Mesenchymal stem cell (in vitro differentiated cells and primary cell): ENCODE results near the gene HSPB2.

Source experiments
- DNase-seq: peaks from one replicate; pipeline ENCODE4 v3.0.0-alpha.2; 2013
- H2AFZ ChIP-seq: one replicate; pipeline ENCODE4 v1.6.1; 2013; ENCODE audit warnings: low read depth, mild to moderate bottlenecking, control low read depth, inconsistent platforms, low read length, moderate library complexity
- H2AK5ac ChIP-seq: 2 replicates; pipeline ENCODE4 v1.6.1; 2013; ENCODE audit warnings: low read length, moderate library complexity, mild to moderate bottlenecking, inconsistent platforms; ENCODE audit not compliant: severe bottlenecking
- H2BK120ac ChIP-seq: one replicate; pipeline ENCODE4 v1.6.1; 2013; ENCODE audit warnings: low read depth, mild to moderate bottlenecking, inconsistent platforms, low read length, moderate library complexity
- H2BK12ac ChIP-seq, 2 experiments: one replicate each; pipeline ENCODE4 v1.6.1; 2013; ENCODE audit warnings: inconsistent platforms in 2 of 2, low read length in 2 of 2, mild to moderate bottlenecking in 2 of 2, moderate library complexity in 2 of 2, control low read depth in 1 of 2
- H2BK15ac ChIP-seq: one replicate; pipeline ENCODE4 v1.6.1; 2013; ENCODE audit warnings: mild to moderate bottlenecking, low read depth, inconsistent platforms; ENCODE audit not compliant: poor library complexity, severe bottlenecking
- H2BK5ac ChIP-seq: 2 replicates; pipeline ENCODE4 v1.6.1; 2013; ENCODE audit warnings: low read depth, mild to moderate bottlenecking, low read length, control low read depth, inconsistent platforms; ENCODE audit not compliant: poor library complexity, severe bottlenecking
- H3K14ac ChIP-seq, 2 experiments: one replicate each; pipeline ENCODE4 v1.6.1; 2013; ENCODE audit warnings: inconsistent platforms in 2 of 2, low read length in 2 of 2, control low read depth in 1 of 2, mild to moderate bottlenecking in 1 of 2, moderate library complexity in 1 of 2
- H3K18ac ChIP-seq, 2 experiments: one replicate each; pipeline ENCODE4 v1.6.1; 2013; ENCODE audit warnings: inconsistent platforms in 2 of 2, low read length in 2 of 2, control low read depth in 1 of 2, low read depth in 1 of 2, mild to moderate bottlenecking in 1 of 2
- H3K23ac ChIP-seq, 2 experiments: one replicate each; pipeline ENCODE4 v1.6.1; 2013; ENCODE audit warnings: inconsistent platforms in 2 of 2, low read length in 2 of 2, mild to moderate bottlenecking in 2 of 2, moderate library complexity in 2 of 2, control low read depth in 1 of 2
- H3K27ac ChIP-seq: 2 replicates; pipeline ENCODE4 v1.5.1; 2013; ENCODE audit warnings: mild to moderate bottlenecking, moderate library complexity, low read length, control low read depth, inconsistent platforms; ENCODE audit not compliant: poor library complexity, severe bottlenecking
- H3K27me3 ChIP-seq, 2 experiments: 2 replicates each; pipeline versions ENCODE4 v1.6.1 to v1.7.0; 2013; ENCODE audit warnings: low read length in 2 of 2, mild to moderate bottlenecking in 2 of 2, moderate library complexity in 2 of 2, control low read depth in 1 of 2, inconsistent platforms in 1 of 2; ENCODE audit not compliant: control insufficient read depth in 1 of 2, insufficient read depth in 1 of 2
- H3K36me3 ChIP-seq, 2 experiments: 2 replicates each; pipeline versions ENCODE4 v1.6.1 to v1.7.0; 2013; ENCODE audit warnings: low read length in 2 of 2, control low read depth in 1 of 2, inconsistent platforms in 1 of 2, low read depth in 1 of 2, mild to moderate bottlenecking in 1 of 2; ENCODE audit not compliant: insufficient read depth in 2 of 2, control insufficient read depth in 1 of 2
- H3K4ac ChIP-seq, 2 experiments: one replicate each; pipeline ENCODE4 v1.6.1; 2013; ENCODE audit warnings: inconsistent platforms in 2 of 2, low read length in 2 of 2, mild to moderate bottlenecking in 2 of 2, moderate library complexity in 2 of 2, control low read depth in 1 of 2, low read depth in 1 of 2
- H3K4me1 ChIP-seq: 2 replicates; pipeline ENCODE4 v1.6.1; 2013; ENCODE audit warnings: low read depth, low read length, control low read depth; ENCODE audit not compliant: control insufficient read depth, insufficient read depth
- H3K4me2 ChIP-seq: 2 replicates; pipeline ENCODE4 v1.6.1; 2013; ENCODE audit warnings: low read length, mild to moderate bottlenecking, inconsistent platforms; ENCODE audit not compliant: poor library complexity, severe bottlenecking
- H3K4me3 ChIP-seq, 2 experiments: 2 replicates each; pipeline versions ENCODE4 v1.5.1 to v1.7.0; 2013; ENCODE audit warnings: low read length in 2 of 2, mild to moderate bottlenecking in 2 of 2, control low read depth in 1 of 2, low read depth in 1 of 2; ENCODE audit not compliant: insufficient read depth in 1 of 2
- H3K79me1 ChIP-seq: replicated peaks from 2 replicates; pipeline ENCODE4 v1.6.1; 2013; ENCODE audit warnings: mild to moderate bottlenecking, control low read depth, low read length, inconsistent platforms; ENCODE audit not compliant: poor library complexity, severe bottlenecking
- H3K9ac ChIP-seq: 2 replicates; pipeline ENCODE4 v1.7.0; 2013; ENCODE audit warnings: mild to moderate bottlenecking, low read length, moderate library complexity
- H3K9me3 ChIP-seq: 2 replicates; pipeline ENCODE4 v1.7.0; 2013; ENCODE audit warnings: mild to moderate bottlenecking, low read length; ENCODE audit not compliant: control insufficient read depth
- H4K8ac ChIP-seq: one replicate; pipeline ENCODE4 v1.6.1; 2013; ENCODE audit warnings: inconsistent platforms, mild to moderate bottlenecking, low read length, moderate library complexity
- H4K91ac ChIP-seq: one replicate; pipeline ENCODE4 v1.6.1; 2013; ENCODE audit warnings: mild to moderate bottlenecking, low read length, inconsistent platforms
- WGBS: methylation state at CpG from one replicate; pipeline ENCODE4 v1.1.7; 2013; ENCODE audit warnings: mixed read lengths; 5-methylcytosine and 5-hydroxymethylcytosine counted together

HSPB2 gene

GRCh38 chr11:111913997-111914396 lies 1.5 kb downstream of the HSPB2 start:
- no peak overlapping the region for H3K18ac ChIP-seq
- H2BK5ac ChIP-seq: no peak overlapping the region

GRCh38 chr11:111916768-111917167 lies 4.2 kb downstream of the HSPB2 start:
- no peak overlapping the region for H4K8ac ChIP-seq
- WGBS: 95% methylated on average over 1 of the region's 1 CpG
- H3K4me3 ChIP-seq: no peak overlapping the region
- H2BK12ac ChIP-seq: no peak overlapping the region
- peaks cover 13% of the 10 kb centered on the region for H3K4me1 ChIP-seq
- no peak overlapping the region for H2BK15ac ChIP-seq
- no peak overlapping the region for H3K14ac ChIP-seq
- no peak overlapping the region for H3K23ac ChIP-seq
- H3K9ac ChIP-seq: no peak overlapping the region
- no peak for DNase-seq
- no peak overlapping the region for H3K18ac ChIP-seq
- no peak overlapping the region for H2AFZ ChIP-seq
- no peak overlapping the region for H4K91ac ChIP-seq
- H3K4me2 ChIP-seq: no peak overlapping the region
- H2AK5ac ChIP-seq: no peak overlapping the region
- no peaks in the 10 kb centered on the region for H3K27me3 ChIP-seq
- no peaks in the 10 kb centered on the region for H3K79me1 ChIP-seq
- no peak overlapping the region for H2BK5ac ChIP-seq
- H3K9me3 ChIP-seq: no peaks in the 10 kb centered on the region
- H2BK120ac ChIP-seq: no peak overlapping the region
- H3K27ac ChIP-seq: no peak overlapping the region
- H3K4ac ChIP-seq: no peak overlapping the region
- H3K36me3 ChIP-seq: peaks cover 0 to 11% of the 10 kb centered on the region in 2 experiments

More at GRCh38 chr11:111913997-111914396, 1.5 kb downstream of the HSPB2 start:
- H3K4me2 ChIP-seq: no peak overlapping the region
- no peak overlapping the region for H2BK12ac ChIP-seq
- H3K23ac ChIP-seq: no peak overlapping the region
- H3K9ac ChIP-seq: peak overlapping the region; percentile 97
- H4K8ac ChIP-seq: no peak overlapping the region
- H2BK15ac ChIP-seq: no peak overlapping the region
- peak overlapping the region in 1 of 2 experiments; percentile 86 for H3K4me3 ChIP-seq
- H3K36me3 ChIP-seq: peaks cover 0 to 34% of the 10 kb centered on the region in 2 experiments
- no peak overlapping the region for H3K27ac ChIP-seq
- no peak overlapping the region for H3K14ac ChIP-seq
- H3K79me1 ChIP-seq: no peaks in the 10 kb centered on the region
- H3K4me1 ChIP-seq: peaks cover 13% of the 10 kb centered on the region
- H3K9me3 ChIP-seq: no peaks in the 10 kb centered on the region
- no peak overlapping the region for H3K4ac ChIP-seq
- no peak overlapping the region for H2AFZ ChIP-seq
- DNase-seq: no peak
- H2BK120ac ChIP-seq: no peak overlapping the region
- peaks cover 0 to 17% of the 10 kb centered on the region in 2 experiments for H3K27me3 ChIP-seq
- no peak overlapping the region for H4K91ac ChIP-seq
- H2AK5ac ChIP-seq: no peak overlapping the region
- 94% methylated on average over 1 of the region's 4 CpGs for WGBS

GRCh38 chr11:111917312-111917711 lies 4.8 kb downstream of the HSPB2 start:
- Histone ChIP-seq H2BK12ac (peak overlapping the region in 1 of 2 experiments; percentile 16), H2AK5ac (no peak overlapping the region), H3K27me3 (no peaks in the 10 kb centered on the region), H3K14ac (no peak overlapping the region), H3K4me3 (no peak overlapping the region), H4K8ac (no peak overlapping the region), H3K9ac (no peak overlapping the region), H3K4me1 (peaks cover 8% of the 10 kb centered on the region), H3K23ac (no peak overlapping the region), H3K27ac (no peak overlapping the region), H3K9me3 (no peaks in the 10 kb centered on the region), H3K18ac (no peak overlapping the region), H4K91ac (no peak overlapping the region), H2AFZ (no peak overlapping the region), H2BK15ac (no peak overlapping the region), H3K4ac (no peak overlapping the region), H3K79me1 (no peaks in the 10 kb centered on the region), H3K4me2 (no peak overlapping the region), H3K36me3 (peaks cover 0 to 11% of the 10 kb centered on the region in 2 experiments), H2BK5ac (no peak overlapping the region), H2BK120ac (no peak overlapping the region)
- DNase-seq: no peak
- WGBS: 70% methylated on average over 1 of the region's 2 CpGs

GRCh38 chr11:111917788-111918187 lies 5.3 kb downstream of the HSPB2 start:
- Histone ChIP-seq H3K27me3 (no peaks in the 10 kb centered on the region), H2BK15ac (no peak overlapping the region), H2AK5ac (no peak overlapping the region), H3K4me2 (no peak overlapping the region), H3K9me3 (no peaks in the 10 kb centered on the region), H2BK5ac (no peak overlapping the region), H3K9ac (peak overlapping the region; percentile 8), H3K79me1 (no peaks in the 10 kb centered on the region), H2BK120ac (no peak overlapping the region), H3K14ac (no peak overlapping the region), H2BK12ac (no peak overlapping the region), H3K36me3 (peaks cover 0 to 11% of the 10 kb centered on the region in 2 experiments), H3K4ac (no peak overlapping the region), H2AFZ (no peak overlapping the region), H4K91ac (no peak overlapping the region), H3K4me3 (no peak overlapping the region), H4K8ac (no peak overlapping the region), H3K4me1 (peaks cover 4% of the 10 kb centered on the region), H3K23ac (no peak overlapping the region), H3K27ac (no peak overlapping the region), H3K18ac (no peak overlapping the region)
- no peak for DNase-seq
- 89% methylated on average over 3 of the region's 3 CpGs for WGBS
